Endothelial cell (in vitro differentiated cells): ENCODE data around the gene TUT1. TPM values are rescaled to one million over a fixed set of nuclear protein-coding genes. Genes with fewer than 3 reads are reported as not detected.

Source experiments
- DNase-seq: peaks from one replicate; pipeline ENCODE4 v3.0.0; 2021; ENCODE audit warnings: low spot score
- H3K27ac Mint-ChIP-seq: one replicate; pipeline ENCODE4 v1.8.0; 2021; ENCODE audit warnings: mixed read lengths, inconsistent platforms; ENCODE audit not compliant: unreplicated experiment
- H3K27me3 Mint-ChIP-seq: one replicate; pipeline ENCODE4 v1.8.0; 2021; ENCODE audit warnings: mild to moderate bottlenecking, moderate library complexity, mixed read lengths, inconsistent platforms; ENCODE audit not compliant: unreplicated experiment
- H3K36me3 Mint-ChIP-seq: one replicate; pipeline ENCODE4 v1.8.0; 2021; ENCODE audit warnings: mild to moderate bottlenecking, low read depth, mixed read lengths, inconsistent platforms; ENCODE audit not compliant: unreplicated experiment
- H3K4me1 Mint-ChIP-seq: one replicate; pipeline ENCODE4 v1.8.0; 2021; ENCODE audit warnings: mild to moderate bottlenecking, mixed read lengths, inconsistent platforms; ENCODE audit not compliant: unreplicated experiment
- H3K4me3 Mint-ChIP-seq: one replicate; pipeline ENCODE4 v1.8.0; 2021; ENCODE audit warnings: mild to moderate bottlenecking, mixed read lengths, inconsistent platforms; ENCODE audit not compliant: unreplicated experiment
- H3K9me3 Mint-ChIP-seq: one replicate; pipeline ENCODE4 v1.8.0; 2021; ENCODE audit warnings: mixed read lengths, inconsistent platforms; ENCODE audit not compliant: unreplicated experiment
- CTCF ChIP-seq: fragments of 200-600 bp; sonication (generic); IDR thresholded peaks from one replicate; pipeline ENCODE4 v1.5.0; 2021; ENCODE audit warnings: antibody characterized with exemption; ENCODE audit not compliant: unreplicated experiment
- total RNA-seq: library from RNA; stranded (reverse); fragmentation: NEBNext Ultra II Directional; extraction: Animal tissue kit (Norgen Biotek cat#: 25700); gene quantifications from one replicate; pipeline ENCODE4 v1.2.1, GENCODE V29; 2021; ENCODE audit not compliant: unreplicated experiment

The TUT1 gene
- total RNA-seq, 1 donor from 2014 or later, result 21.2 TPM

GRCh38 chr11:62538470-62539237 is 52.7 kb downstream of the TUT1 start:
- TF ChIP-seq CTCF, result no peak
- Mint-ChIP-seq H3K36me3 (peaks cover 22% of the 10 kb centered on the region), H3K9me3 (no peaks in the 10 kb centered on the region), H3K27me3 (peaks cover 20% of the 10 kb centered on the region), H3K4me3 (no peak overlapping the region), H3K27ac (no peak overlapping the region), H3K4me1 (peaks cover 21% of the 10 kb centered on the region)
- DNase-seq, result no peak

- Mint-ChIP-seq H3K4me3 (peak overlapping the region; percentile 43), H3K27me3 (peaks cover 13% of the 10 kb centered on the region), H3K4me1 (peaks cover 16% of the 10 kb centered on the region), H3K27ac (no peak overlapping the region), H3K9me3 (no peaks in the 10 kb centered on the region), H3K36me3 (peaks cover 38% of the 10 kb centered on the region)
- DNase-seq, result no peak
- no peak for TF ChIP-seq CTCF
These were observed 54.9 kb downstream of the TUT1 start for GRCh38 chr11:62536301-62536957.

- H3K9me3 Mint-ChIP-seq, result no peaks in the 10 kb centered on the region
- peaks cover 44% of the 10 kb centered on the region for H3K36me3 Mint-ChIP-seq
- no peak for TF ChIP-seq CTCF
These were observed 55.5 kb downstream of the TUT1 start for GRCh38 chr11:62535802-62536201.

GRCh38 chr11:62534779-62535545 is 56.4 kb downstream of the TUT1 start:
- Mint-ChIP-seq H3K4me3 (peak overlapping the region; percentile 49), H3K9me3 (no peaks in the 10 kb centered on the region), H3K36me3 (peaks cover 52% of the 10 kb centered on the region), H3K27me3 (peaks cover 10% of the 10 kb centered on the region), H3K27ac (no peak overlapping the region), H3K4me1 (peaks cover 8% of the 10 kb centered on the region)
- DNase-seq, result no peak
- TF ChIP-seq CTCF, result no peak

More at GRCh38 chr11:62535802-62536201, 55.5 kb downstream of the TUT1 start:
- H3K27ac Mint-ChIP-seq, result no peak overlapping the region
- peaks cover 10% of the 10 kb centered on the region for H3K4me1 Mint-ChIP-seq
- peaks cover 11% of the 10 kb centered on the region for H3K27me3 Mint-ChIP-seq
- H3K4me3 Mint-ChIP-seq, result no peak overlapping the region
- no peak for DNase-seq
